Gastroesophageal sphincter (tissue), 3 donors: ENCODE data around the gene SETBP1.

Experiments
- EP300 ChIP-seq: sonication (generic); formaldehyde crosslinking; IDR thresholded peaks from one replicate; pipeline ENCODE4 v1.6.1; 2017; ENCODE audit warnings: antibody characterized with exemption, mild to moderate bottlenecking
- TF ChIP-seq, protein P1 (sequence below), 4 experiments: fragments of 200-600 bp in 2 of 4; fragments of 450-650 bp in 2 of 4; sonication (generic) in 1 of 4; IDR thresholded peaks; one replicate each; pipeline ENCODE4 v1.5.1; 2017 to 2019; ENCODE audit warnings: antibody characterized with exemption in 4 of 4, mild to moderate bottlenecking in 2 of 4, moderate library complexity in 2 of 4

DNA sequence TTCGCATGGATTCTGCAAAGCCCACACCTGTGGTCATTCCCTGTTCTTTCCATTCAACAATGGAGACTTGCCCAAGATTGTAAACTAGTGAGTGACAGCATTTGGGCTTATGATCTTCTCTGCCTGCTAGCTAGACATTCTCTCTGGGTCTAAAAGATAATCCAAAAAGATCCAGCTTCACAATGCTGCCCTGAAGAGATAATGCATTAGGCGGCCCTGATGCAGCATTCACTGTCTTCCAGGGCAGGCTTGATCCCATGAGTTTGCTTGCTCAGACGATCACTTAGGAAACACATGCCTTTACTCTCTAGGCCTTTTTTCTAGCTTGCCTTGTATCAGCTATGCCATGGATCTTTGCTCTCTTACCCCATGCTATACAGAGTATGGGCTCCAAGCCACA, 196.1 kb downstream of the SETBP1 start:
- TF ChIP-seq, protein P1, sequence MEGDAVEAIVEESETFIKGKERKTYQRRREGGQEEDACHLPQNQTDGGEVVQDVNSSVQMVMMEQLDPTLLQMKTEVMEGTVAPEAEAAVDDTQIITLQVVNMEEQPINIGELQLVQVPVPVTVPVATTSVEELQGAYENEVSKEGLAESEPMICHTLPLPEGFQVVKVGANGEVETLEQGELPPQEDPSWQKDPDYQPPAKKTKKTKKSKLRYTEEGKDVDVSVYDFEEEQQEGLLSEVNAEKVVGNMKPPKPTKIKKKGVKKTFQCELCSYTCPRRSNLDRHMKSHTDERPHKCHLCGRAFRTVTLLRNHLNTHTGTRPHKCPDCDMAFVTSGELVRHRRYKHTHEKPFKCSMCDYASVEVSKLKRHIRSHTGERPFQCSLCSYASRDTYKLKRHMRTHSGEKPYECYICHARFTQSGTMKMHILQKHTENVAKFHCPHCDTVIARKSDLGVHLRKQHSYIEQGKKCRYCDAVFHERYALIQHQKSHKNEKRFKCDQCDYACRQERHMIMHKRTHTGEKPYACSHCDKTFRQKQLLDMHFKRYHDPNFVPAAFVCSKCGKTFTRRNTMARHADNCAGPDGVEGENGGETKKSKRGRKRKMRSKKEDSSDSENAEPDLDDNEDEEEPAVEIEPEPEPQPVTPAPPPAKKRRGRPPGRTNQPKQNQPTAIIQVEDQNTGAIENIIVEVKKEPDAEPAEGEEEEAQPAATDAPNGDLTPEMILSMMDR (IDR thresholded peaks at IDR 0.05): no peak
- TF ChIP-seq EP300: no peak
